HG03095 (cell line): ENCODE results near the gene SLC66A2.
"Not testable (repeated sequence)": the region's sequence is repeated elsewhere in the genome, so short reads cannot be mapped to it uniquely, and the experiment has no call there.

Experiments used
- ATAC-seq: cut with Tn5 transposase; IDR thresholded peaks from one replicate; pipeline ENCODE4 v1.9.1; 2021; ENCODE audit warnings: moderate library complexity; ENCODE audit not compliant: unreplicated experiment

SLC66A2 gene

DNA sequence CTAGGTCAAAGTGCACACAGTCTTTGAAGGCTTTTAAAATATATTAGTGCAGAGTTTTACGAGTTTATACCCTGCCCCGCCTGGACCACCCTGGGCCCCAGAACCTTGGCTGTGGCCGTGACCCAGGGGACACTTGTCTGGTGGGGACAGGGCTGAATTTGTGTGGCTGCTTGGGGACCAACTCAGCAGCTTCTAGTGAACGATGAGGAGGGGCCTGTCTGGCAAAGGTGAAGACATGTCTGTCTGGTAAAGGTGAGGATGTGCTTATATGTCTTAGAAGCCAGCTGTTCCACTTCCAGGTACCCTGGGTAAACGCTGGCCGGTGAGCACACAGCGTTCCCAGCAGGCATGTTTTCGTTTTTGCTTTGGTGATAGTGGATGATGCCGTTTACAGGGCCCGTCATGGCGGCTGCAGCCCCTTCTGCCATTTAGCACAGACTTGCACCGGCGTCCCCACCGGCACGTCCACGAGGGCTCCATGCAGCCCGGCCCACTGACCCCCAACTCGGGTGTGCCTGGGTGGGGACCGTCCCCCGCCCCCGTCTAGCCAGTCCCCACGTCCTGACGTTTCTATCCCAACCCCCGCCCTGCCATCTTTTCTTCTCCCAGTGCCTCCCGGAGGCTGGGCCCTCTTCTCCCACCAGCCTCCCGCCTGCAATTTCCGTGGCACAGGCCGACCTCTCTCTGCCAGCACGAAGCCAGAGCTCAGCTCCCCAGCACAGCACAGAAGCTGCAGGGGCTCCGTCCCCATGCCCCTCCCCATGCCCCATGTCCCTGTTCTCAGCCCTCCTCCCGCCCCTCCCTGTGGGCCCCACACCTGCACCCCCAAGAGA, 67.8 kb downstream of the SLC66A2 start:
- no peak for ATAC-seq

DNA sequence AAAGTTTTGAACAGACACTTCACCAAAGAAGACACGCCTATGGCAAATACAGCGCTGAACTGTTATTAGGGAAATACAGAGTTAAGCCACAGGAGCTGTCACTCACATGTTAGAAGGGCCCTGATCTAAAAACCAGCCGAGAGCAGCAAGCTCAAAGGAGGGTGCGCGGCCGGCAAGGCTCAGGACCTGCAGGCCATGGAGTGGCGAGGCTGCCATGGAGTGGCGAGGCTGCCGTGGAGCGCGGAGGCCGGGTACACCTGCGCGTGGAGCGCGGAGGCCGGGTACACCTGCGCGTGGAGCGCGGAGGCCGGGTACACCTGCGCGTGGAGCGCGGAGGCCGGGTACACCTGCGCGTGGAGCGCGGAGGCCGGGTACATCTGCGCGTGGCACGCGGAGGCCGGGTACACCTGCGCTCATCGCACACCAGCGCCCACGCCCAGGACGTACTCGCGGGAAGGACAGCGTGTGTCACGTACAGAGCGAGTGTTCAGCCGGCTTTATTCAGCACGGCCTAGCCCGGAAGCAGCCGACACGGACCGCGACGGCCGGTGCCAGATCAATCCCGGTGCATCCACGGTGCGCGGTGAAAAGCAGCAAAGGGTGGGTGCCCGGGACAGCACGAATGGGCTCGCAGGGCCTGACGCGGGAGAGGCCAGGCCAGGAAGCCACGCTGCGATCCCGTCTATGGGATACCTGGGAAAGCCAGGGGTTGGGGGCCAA, 68.8 kb downstream of the SLC66A2 start:
- ATAC-seq: no peak

- no peak for ATAC-seq
Measured at GRCh38 chr18:79881695-79882094, 69.8 kb downstream of the SLC66A2 start.

DNA sequence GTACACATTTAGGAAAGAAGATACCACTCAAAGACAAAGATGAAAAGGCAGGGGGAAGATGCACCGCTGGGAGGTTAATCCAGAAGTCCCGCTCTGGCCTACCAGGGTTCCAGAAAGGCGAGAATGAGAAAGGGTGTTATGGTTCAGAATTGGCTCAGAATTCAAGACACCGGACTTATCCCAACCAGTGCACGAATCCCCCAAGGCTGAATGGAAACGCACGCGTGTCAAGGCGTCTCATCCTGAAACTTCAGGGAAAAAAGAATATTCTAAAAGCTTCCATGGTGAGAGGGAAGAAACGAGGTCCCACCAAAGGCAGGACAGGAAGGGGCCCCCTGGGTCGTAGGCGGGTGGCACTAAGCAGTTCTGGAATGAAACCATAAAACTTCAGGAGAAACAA, 71.9 kb downstream of the SLC66A2 start:
- ATAC-seq: no peak

DNA sequence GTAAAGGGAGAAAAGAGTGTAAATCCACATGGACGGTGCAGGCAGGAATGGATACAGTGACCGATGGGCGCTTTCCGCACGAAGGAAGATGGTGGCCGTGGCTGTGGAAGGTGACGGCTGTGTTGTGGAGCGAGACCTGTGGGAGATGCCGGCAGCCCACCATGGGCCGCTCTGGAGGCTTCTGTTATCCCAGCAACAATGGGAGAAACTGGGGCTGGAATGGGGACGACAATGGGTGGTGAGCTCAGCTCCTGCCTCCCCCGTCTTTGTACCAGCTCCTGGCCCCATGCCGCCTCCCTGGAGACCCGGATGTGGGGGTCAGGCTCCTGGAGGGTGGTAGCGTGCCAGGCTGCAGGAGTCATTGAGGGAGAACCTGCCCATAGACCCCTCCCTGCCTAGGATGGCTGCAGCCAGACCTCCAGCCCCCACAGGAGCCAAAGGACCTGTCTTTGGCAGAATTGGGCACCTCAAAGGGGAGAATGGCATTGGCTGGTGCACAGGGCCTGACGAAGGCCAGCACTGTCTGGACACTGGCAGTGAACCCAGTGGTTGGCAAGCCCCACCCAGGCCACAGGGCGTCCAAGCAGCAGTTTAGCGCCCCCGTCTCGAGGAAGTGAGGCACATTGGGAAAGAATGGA, 72.6 kb downstream of the SLC66A2 start:
- ATAC-seq: no peak

- not testable (repeated sequence) for ATAC-seq
Measured at GRCh38 chr18:79878246-79878645, 73.2 kb downstream of the SLC66A2 start.

DNA sequence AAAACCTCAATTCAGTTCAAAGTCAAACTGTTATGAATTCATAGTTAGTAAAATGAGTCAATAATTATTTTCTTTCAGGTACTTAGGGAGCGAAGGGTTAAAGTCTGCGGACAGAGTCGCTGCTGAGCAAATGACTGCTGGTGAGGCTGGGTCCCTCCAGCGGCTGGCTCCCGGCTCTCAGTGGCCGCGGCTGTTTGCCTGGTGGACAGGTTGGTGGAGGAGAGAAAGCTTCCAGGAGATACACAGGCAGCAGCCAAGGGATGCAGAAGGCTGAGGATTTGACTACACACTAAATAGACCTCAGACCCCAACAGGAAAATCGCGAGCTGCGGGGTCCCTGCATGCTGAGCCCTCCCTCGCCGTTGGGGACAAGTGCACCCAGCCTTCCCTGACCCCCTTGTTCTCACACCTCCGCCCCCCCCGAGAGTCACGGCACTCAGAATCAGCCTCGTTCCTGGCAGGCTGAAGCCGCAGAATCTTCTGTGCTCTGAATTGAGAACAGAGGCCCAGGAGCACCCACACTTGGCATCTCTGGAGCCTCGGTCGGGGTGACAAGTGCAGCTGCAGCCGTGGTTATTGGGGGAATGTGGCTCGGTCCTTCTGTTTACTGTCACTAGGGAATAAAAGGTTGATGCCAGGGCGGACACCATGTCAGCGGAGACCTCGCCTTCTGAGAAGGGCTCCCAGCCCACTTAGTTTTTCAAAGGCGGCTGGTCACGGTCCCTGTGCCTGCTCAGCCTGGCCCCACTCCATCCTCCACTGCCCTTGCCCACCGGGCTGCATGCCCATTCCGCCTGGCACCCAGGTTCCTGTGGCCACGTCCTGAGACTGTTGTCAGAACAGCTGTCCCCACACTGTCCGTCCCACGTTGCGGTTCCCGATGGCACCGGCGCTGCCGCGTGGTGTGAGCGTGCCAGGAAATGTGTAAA, 74.0 kb downstream of the SLC66A2 start:
- no peak for ATAC-seq

DNA sequence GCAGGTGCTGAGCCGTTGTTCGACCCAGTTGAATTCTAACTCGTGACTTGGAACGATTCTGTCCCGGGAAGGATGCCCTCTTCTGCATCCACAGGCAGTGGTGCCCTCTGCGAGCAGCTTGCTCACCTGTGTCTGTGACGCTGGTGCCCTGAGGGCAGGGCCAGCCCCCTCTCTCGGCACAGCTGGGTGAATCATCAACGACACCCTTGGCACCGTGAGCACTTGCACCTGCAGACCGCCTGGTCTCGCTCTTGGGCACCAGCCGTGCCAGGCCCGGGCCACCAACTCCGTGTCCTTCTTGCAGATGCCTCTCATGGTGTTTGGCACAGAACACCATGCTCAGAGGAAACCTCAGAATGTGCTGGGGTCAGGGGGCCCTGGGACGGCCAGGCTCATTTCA, 75.0 kb downstream of the SLC66A2 start:
- ATAC-seq: no peak

DNA sequence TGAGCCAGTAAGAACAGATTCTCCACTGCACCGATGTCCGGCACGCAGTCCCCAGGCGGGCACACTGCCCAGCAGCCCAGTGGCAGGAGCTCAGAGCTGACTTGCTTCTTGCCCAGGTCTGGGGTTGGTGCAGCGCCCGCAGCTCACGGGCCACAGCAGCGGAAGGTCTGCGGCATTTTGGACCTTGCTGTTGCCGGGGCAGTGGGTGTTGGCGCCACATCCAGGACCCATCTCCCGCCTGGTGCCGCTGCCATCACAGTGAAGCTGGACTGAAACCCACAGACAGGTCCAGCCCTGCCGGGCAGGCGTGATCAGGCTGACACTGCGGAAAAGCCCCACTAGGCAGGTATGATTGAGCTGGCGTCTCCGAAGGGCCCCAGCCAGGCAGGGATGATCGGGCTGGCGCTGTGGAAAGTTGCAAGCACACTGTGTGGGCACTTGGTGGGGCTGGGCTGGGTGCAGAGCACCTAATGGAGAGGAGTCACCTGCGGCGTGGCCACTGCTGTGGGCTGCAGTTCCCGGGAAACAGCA, 75.5 kb downstream of the SLC66A2 start:
- no peak for ATAC-seq

GRCh38 chr18:79875531-79875919, 75.9 kb downstream of the SLC66A2 start:
- no peak for ATAC-seq

DNA sequence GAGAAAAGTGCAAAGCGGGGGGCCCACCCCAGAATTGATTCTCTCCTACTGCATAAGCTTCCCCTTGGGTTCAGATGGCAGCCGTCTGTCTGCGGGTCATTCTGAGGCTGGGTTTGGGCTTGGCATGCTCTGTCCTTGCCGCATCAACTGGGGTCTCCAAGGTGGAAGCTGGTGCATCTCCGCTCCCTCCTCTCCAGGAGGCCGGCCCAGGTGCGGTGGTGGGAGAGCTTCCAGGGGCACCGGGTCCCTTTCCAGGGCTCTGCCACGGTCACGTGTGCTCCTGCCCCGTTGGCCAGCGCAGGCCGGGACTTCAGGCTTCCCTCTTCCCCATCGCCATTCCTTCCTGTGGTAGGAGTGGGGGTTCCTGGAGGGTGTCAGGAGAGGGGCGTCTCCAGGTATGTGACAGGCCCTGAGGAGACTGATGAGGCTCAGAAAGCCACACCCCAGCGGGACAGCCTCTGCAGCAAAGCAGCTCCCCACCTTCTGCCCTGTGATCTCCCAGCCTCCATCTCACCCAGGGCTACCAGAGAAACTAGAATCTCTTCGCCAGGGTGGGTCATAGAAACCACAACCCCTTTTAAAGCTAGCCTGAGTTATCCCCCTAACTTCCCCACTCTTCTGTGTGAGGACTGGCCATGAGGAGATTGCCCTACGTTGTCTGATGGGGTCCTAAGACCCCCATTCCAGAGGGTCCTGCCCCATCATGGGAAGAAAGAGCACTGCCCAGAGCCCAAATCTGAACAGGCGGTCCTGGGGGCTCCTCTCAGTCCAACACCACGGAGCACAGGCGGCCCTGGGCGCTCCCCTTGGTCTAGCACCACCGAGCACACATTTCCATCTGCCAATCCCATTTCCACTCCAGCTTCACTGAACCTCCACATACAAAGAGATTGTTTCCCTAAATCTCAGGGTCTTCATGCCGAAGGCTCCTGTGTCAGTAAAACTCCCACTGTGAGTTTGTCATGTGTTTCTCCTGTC, 76.6 kb downstream of the SLC66A2 start:
- ATAC-seq: no peak

DNA sequence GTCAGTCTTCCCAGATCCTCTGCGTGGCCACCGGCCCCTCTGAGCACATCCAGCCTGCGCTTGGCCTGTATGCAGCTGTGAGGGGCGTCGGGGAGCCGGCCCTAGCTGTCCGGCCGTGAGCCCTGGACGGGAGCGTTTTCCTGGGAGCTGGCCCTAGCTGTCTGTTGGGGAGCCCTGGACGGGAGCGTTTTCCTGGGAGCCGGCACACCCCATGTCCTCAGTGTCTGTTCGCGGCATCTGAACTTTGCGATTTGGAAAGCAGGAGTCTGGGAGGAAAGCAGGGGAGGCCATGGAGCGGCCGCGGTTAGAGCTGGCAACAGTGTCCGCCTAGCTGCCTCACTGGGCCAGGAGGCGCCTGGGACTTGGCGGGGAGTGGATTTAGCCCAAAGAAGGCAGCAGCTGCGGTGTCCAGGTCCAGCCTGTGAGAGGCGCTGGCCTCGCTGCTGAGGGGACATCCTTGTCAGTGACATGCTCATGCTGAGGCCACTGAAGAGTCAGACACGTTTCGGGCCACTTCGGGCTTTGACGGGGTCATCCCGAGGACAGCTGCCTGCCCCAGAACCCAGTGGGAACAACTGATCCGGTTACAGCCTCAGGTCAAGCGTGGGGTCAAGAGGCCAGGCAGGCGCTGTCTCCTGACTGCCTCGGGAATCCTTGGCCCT, 77.9 kb downstream of the SLC66A2 start:
- ATAC-seq: no peak

DNA sequence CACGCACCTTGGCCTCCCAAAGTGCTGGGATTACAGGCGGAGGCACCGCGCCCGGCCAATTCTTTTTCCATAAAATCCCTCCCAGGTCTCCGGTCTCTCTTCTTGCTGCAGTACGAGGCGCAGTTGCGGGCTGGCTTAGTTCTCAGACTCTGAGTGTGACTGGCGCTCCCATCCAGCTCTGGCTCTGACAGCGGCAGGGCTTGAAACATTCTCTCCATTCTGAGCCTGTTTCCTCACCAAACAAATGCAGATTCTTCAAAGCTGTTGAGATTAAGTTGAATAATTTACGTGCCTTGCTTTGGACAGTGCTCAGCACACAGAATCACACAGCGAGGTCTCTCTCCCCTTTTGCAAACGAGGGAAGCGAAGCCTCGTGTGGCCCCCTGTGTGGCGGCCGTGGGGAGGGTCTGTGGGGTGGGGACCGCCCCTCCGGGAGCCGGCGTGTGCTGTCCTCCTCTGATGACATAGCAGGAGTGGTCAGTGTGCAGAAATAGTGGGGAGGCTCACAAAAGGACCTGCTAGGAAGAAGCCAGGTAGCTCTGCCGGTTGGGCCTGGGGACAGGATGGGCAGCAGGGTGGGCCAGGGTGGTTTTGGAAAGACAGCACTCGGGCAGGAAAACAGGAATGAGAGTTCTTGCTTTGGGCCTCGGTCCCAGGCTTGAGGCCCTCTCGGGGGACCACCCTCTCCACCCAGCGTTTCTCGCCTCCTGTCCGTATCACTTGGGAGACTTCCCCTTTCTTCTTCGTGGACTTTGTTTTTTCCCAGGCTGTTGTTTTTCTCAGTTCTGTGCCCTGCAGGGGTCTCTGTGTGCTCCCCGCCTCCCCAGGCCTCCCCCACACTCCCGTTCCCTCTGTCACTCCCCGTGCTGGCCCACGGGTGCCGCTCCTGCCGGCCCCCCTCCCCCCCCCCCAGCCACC, 78.7 kb downstream of the SLC66A2 start:
- no peak for ATAC-seq

GRCh38 chr18:79871481-79872091, 79.9 kb downstream of the SLC66A2 start:
- ATAC-seq: no peak

DNA sequence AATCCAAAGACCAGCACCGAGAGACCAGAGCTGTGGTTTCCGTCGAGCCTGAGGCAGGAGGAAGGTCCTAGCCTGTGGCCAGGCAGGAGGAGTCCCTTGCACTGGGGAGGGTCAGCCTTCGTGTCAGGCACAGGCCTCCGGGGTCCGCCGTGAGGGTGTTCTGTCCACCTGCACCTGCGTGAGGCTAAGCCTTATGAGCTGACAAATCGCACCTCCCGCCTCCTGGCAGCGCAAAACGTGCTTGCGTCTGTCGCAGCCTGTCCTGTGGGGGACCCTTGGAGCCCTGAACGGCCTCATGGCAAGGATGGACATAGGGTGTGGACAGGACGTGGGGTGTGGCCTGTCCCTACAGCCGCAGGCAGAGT, 80.4 kb downstream of the SLC66A2 start:
- no peak for ATAC-seq

DNA sequence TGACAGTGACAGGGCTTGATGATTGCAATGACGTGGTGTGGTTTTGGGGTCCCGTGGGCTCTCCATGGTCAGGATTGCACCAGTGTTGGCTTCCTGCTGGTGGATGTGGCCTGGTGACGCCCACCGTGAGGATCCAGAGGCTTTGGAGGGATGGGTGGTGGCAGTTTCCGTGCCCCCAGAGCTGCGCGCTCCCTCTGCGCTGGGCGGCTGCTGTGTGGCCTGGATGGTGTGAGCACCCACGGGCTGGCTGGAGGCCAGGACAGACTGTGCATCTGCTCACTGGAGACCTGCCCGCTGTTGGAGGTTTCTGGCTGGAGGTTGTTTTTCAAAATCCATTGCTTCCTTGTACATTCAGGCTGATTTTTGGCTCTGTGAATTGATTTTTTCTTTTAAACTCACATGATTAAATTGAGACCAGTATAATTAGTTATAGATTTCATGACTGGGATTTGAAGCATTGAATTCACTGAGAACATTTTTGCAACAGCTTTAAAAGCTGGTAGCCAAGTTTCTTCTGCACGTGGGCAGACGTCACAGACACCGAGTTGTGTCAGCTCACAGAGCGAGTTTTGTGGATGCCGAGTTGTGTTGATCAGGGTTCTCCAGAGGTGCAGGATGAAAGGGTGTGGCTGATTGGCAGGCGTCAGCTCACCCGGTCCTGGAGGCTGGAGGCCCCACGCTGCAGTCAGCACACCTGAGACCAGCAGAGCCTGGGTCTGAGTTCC, 81.0 kb downstream of the SLC66A2 start:
- ATAC-seq: no peak
